Camera-type eye (tissue), 1 donor: ENCODE measurements around the gene PLEKHF1. TPM values are rescaled to one million over a fixed set of nuclear protein-coding genes. Genes with fewer than 3 reads are reported as not detected.

Experiments used
- total RNA-seq: library from RNA; depleted of rRNA; stranded (reverse); fragments of >200 nt; gene quantifications from one replicate; pipeline ENCODE4 v1.2.3, GENCODE V29; 2014

Gene PLEKHF1
- 14.3 TPM for total RNA-seq

DNA sequence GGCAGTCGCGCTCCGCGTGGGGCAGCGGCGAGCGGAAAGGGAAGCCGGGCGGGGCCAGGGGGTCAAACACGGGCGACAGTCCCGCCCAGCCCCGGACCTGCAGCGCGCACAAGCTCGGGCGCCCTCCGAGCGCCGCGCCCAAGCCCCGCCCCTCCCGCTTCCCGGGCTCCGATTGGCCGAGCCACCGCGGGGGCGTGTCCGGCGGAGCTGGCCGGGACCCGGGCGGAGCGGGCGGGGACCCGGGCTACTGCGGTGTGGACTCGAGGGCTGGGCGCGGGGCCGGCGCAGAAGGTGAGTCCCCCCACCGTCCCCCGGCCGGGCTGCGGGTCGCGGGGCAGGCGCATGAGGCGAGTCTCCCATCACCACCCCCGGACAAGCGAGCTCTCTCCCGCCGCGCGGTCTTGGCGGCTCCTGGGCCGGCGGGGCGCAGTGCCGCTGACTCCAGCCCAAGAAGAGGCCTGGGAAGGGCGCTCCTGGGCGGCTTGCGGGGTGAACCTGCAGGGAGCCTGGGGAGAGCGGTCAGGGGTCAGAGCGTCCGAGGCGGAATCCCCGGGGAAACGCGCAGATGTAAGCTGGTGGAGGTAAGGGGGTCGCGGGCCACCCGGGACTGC, at the start of gene PLEKHF1:
PLEKHF1 (plus strand) TSS at position 247 of the 611 bp plus-strand sequence. CDS start 8,379 bp downstream, outside the sequence.

DNA sequence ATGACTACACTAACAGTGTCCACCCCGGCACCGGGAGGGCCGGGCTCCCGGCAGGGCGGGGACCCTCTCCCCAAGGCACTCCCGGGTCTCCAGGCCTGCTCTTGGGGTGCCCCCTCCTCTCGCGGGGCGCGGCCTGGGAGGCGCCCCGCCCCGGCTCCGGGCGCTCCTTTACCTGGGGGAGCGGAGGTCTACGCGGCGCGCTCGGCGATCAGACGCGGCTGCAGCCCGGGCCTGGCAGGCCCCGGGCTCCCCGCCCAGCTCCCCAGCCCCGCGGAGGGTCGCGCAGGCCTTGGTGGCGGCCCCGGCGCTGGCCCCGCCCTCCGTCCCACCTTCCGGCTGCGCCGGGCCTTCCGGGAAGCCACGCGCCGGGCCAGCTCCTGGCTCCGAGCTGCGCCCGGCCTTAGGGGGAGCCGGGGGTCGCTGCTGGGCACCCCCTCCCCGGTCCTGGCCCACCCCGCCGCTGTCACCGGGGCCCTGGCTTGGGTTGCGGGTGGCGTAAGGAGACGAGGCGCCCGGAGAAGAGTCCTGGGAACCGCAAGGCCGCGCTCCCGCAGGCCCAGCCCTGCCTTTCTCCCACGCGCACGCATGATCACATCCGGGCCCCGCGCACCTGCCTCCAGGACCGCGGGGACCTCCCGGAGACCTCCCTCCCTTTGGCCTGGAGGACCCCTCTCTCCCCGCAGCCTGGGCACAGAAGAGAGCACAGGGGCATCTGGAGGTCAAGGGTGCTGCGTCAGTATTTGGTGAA, 49.9 kb downstream of the PLEKHF1 start, which contains the start of gene C19orf12:
C19orf12 (minus strand) TSS at position 309 of the 748 bp plus-strand sequence. CDS start 6,848 bp downstream, outside the sequence.

Other genes with a start within 250 kb of the PLEKHF1 start
- gene VSTM2B, start 139.5 kb upstream of the PLEKHF1 start, total RNA-seq: 9.6 TPM
- 43.3 TPM for gene POP4, start 59.2 kb upstream of the PLEKHF1 start, total RNA-seq
- gene C19orf12, start 49.8 kb downstream of the PLEKHF1 start, total RNA-seq: 34.1 TPM
- gene CCNE1, start 146.5 kb downstream of the PLEKHF1 start, total RNA-seq: 4.8 TPM